GM18508 (cell line): Measurements from ENCODE around the gene TXNRD2.

ENCODE experiments used
- ATAC-seq: cut with Tn5 transposase; IDR thresholded peaks from one replicate; pipeline ENCODE4 v1.9.1; 2021; ENCODE audit warnings: moderate number of reproducible peaks; ENCODE audit not compliant: insufficient read depth, unreplicated experiment

Gene TXNRD2

GRCh38 chr22:19969141-19969928, 27.7 kb upstream of the TXNRD2 start:
- no peak for ATAC-seq

- no peak for ATAC-seq
Measured at GRCh38 chr22:19968450-19968891, 26.9 kb upstream of the TXNRD2 start.

- no peak for ATAC-seq
Measured at GRCh38 chr22:19967850-19968449, 26.3 kb upstream of the TXNRD2 start.

- ATAC-seq: no peak
Measured at GRCh38 chr22:19966908-19967750, 25.5 kb upstream of the TXNRD2 start.

- no peak for ATAC-seq
Measured at GRCh38 chr22:19965771-19966709, 24.4 kb upstream of the TXNRD2 start.

GRCh38 chr22:19964701-19965386, 23.2 kb upstream of the TXNRD2 start:
- no peak for ATAC-seq

- no peak for ATAC-seq
Measured at GRCh38 chr22:19963863-19964642, 22.4 kb upstream of the TXNRD2 start.

- no peak for ATAC-seq
Measured at GRCh38 chr22:19962909-19963806, 21.5 kb upstream of the TXNRD2 start.

GRCh38 chr22:19962246-19962908, 20.8 kb upstream of the TXNRD2 start:
- ATAC-seq: no peak

GRCh38 chr22:19961868-19962245, 20.2 kb upstream of the TXNRD2 start:
- ATAC-seq: no peak

- no peak for ATAC-seq
Measured at GRCh38 chr22:19961201-19961580, 19.6 kb upstream of the TXNRD2 start.

GRCh38 chr22:19960491-19961200, 19.0 kb upstream of the TXNRD2 start:
- ATAC-seq: no peak

GRCh38 chr22:19959587-19960490, 18.2 kb upstream of the TXNRD2 start:
- no peak for ATAC-seq

- ATAC-seq: no peak
Measured at GRCh38 chr22:19959043-19959586, 17.5 kb upstream of the TXNRD2 start.
